ENCODE data around the gene USP6NL. TPM values are rescaled to one million over a fixed set of nuclear protein-coding genes. Genes with fewer than 3 reads are reported as not detected.

USP6NL gene
- total RNA-seq, 1 donor from 2014 or later: 64.5 TPM

- no peaks in the 10 kb centered on the region for H3K9me3 Mint-ChIP-seq
- no peak for TF ChIP-seq CTCF (IDR thresholded peaks at IDR 0.05)
- peaks cover 14% of the 10 kb centered on the region for H3K4me1 Mint-ChIP-seq
- ATAC-seq (ENCODE audit: low read depth): no peak
- ChIA-PET POLR2A (no interaction called here), CTCF (interaction anchor here (2.4 kb wide), 1 partner anchor 322 kb away, joined by 7 read pairs; no protein-coding TSS in a partner anchor)
- H3K4me3 Mint-ChIP-seq: no peak overlapping the region
- H3K27ac Mint-ChIP-seq: no peak overlapping the region
- H3K27me3 Mint-ChIP-seq: no peaks in the 10 kb centered on the region
- no peaks in the 10 kb centered on the region for H3K36me3 Mint-ChIP-seq (ENCODE audit: low read depth)
- intact Hi-C loops (cut with micrococcal nuclease): no loop called here
- DNase-seq: no peak
These were observed 175.9 kb downstream of the USP6NL start for GRCh38 chr10:11435581-11435981.

- ATAC-seq (ENCODE audit: low read depth) (no peak), DNase-seq (no peak)
- no peak for TF ChIP-seq CTCF (IDR thresholded peaks at IDR 0.05)
- CTCF ChIA-PET: interaction anchor here (1.5 to 2.4 kb wide), 2 partner anchors 291 to 323 kb away, joined by 3 to 7 read pairs; no protein-coding TSS in a partner anchor
- POLR2A ChIA-PET: no interaction called here
- no peak overlapping the region for H3K4me3 Mint-ChIP-seq
- no peaks in the 10 kb centered on the region for H3K27me3 Mint-ChIP-seq
- H3K27ac Mint-ChIP-seq: no peak overlapping the region
- H3K9me3 Mint-ChIP-seq: peaks cover 4% of the 10 kb centered on the region
- H3K4me1 Mint-ChIP-seq: peaks cover 3% of the 10 kb centered on the region
- no peaks in the 10 kb centered on the region for H3K36me3 Mint-ChIP-seq (ENCODE audit: low read depth)
- intact Hi-C loops (cut with micrococcal nuclease): loop anchor here (1.0 kb wide), 2 partner anchors 38 to 324 kb away; no protein-coding TSS in a partner anchor
These were observed 177.1 kb downstream of the USP6NL start for GRCh38 chr10:11434324-11434723.

- Mint-ChIP-seq H3K27ac (no peak overlapping the region), H3K4me3 (no peak overlapping the region), H3K27me3 (no peaks in the 10 kb centered on the region), H3K9me3 (peaks cover 6% of the 10 kb centered on the region), H3K36me3 (ENCODE audit: low read depth) (no peaks in the 10 kb centered on the region), H3K4me1 (no peaks in the 10 kb centered on the region)
- no peak for TF ChIP-seq CTCF (IDR thresholded peaks at IDR 0.05)
- DNase-seq (no peak), ATAC-seq (ENCODE audit: low read depth) (no peak)
- ChIA-PET CTCF (interaction anchor here (1.5 kb wide), 1 partner anchor 291 kb away, joined by 3 read pairs; no protein-coding TSS in a partner anchor), POLR2A (no interaction called here)
- intact Hi-C loops (cut with micrococcal nuclease): loop anchor here (1.0 kb wide), 2 partner anchors 39 to 325 kb away; no protein-coding TSS in a partner anchor
These were observed 177.8 kb downstream of the USP6NL start for GRCh38 chr10:11433657-11434056.

- Mint-ChIP-seq H3K36me3 (ENCODE audit: low read depth) (no peaks in the 10 kb centered on the region), H3K27me3 (no peaks in the 10 kb centered on the region), H3K9me3 (peaks cover 6% of the 10 kb centered on the region), H3K27ac (no peak overlapping the region), H3K4me3 (no peak overlapping the region), H3K4me1 (no peaks in the 10 kb centered on the region)
- TF ChIP-seq CTCF (IDR thresholded peaks at IDR 0.05): no peak
- intact Hi-C loops (cut with micrococcal nuclease): no loop called here
- DNase-seq (no peak), ATAC-seq (ENCODE audit: low read depth) (no peak)
- ChIA-PET POLR2A (no interaction called here), CTCF (no interaction called here)
These were observed 180.3 kb downstream of the USP6NL start for GRCh38 chr10:11431216-11431555.

- peaks cover 6% of the 10 kb centered on the region for H3K9me3 Mint-ChIP-seq
- TF ChIP-seq CTCF (IDR thresholded peaks at IDR 0.05): no peak
- ChIA-PET POLR2A (no interaction called here), CTCF (no interaction called here)
- H3K27me3 Mint-ChIP-seq: no peaks in the 10 kb centered on the region
- ATAC-seq (ENCODE audit: low read depth) (no peak), DNase-seq (no peak)
- H3K36me3 Mint-ChIP-seq (ENCODE audit: low read depth): no peaks in the 10 kb centered on the region
- H3K27ac Mint-ChIP-seq: no peak overlapping the region
- intact Hi-C loops (cut with micrococcal nuclease): no loop called here
- H3K4me1 Mint-ChIP-seq: no peaks in the 10 kb centered on the region
- no peak overlapping the region for H3K4me3 Mint-ChIP-seq
These were observed 180.8 kb downstream of the USP6NL start for GRCh38 chr10:11430421-11431215.

Data from activated B cell treated with CpG ODN at 0.5 μM for 24 hours (primary cell).